GM10248 (cell line): ENCODE measurements around the gene IRF8.

ENCODE experiments used
- CTCF ChIA-PET: fragments of 300-600 bp; sonication (Branson Sonifier 250); formaldehyde crosslinking; extraction: SDS; loops from one replicate; lab custom pipeline; 2021; ENCODE audit warnings: antibody characterized with exemption; lab: Yijun Ruan, JAX
- POLR2A ChIA-PET: fragments of 350-650 bp; sonication (Branson Sonifier 250); formaldehyde crosslinking; extraction: SDS; loops from one replicate; lab custom pipeline; 2020; ENCODE audit warnings: antibody characterized with exemption; lab: Yijun Ruan, JAX
- DNase-seq: peaks from one replicate; pipeline ENCODE4 v3.0.0; 2012; ENCODE audit errors: extremely low spot score
- TF ChIP-seq, protein P1 (sequence below): IDR thresholded peaks from 2 replicates; pipeline ENCODE4 v1.5.1; 2012; ENCODE audit warnings: mild to moderate bottlenecking, low read depth; ENCODE audit errors: extremely low read depth, missing control alignments, control extremely low read depth

The IRF8 gene

GRCh38 chr16:85891033-85891775 lies 7.8 kb upstream of the IRF8 start:
- DNase-seq = no peak
- ChIA-PET POLR2A (no interaction called here), CTCF (interaction anchor here (0.9 to 7.9 kb wide), 4 partner anchors 25 to 96 kb away, joined by 3 to 90 read pairs (median 4); no protein-coding TSS in a partner anchor)
- TF ChIP-seq, protein P1, sequence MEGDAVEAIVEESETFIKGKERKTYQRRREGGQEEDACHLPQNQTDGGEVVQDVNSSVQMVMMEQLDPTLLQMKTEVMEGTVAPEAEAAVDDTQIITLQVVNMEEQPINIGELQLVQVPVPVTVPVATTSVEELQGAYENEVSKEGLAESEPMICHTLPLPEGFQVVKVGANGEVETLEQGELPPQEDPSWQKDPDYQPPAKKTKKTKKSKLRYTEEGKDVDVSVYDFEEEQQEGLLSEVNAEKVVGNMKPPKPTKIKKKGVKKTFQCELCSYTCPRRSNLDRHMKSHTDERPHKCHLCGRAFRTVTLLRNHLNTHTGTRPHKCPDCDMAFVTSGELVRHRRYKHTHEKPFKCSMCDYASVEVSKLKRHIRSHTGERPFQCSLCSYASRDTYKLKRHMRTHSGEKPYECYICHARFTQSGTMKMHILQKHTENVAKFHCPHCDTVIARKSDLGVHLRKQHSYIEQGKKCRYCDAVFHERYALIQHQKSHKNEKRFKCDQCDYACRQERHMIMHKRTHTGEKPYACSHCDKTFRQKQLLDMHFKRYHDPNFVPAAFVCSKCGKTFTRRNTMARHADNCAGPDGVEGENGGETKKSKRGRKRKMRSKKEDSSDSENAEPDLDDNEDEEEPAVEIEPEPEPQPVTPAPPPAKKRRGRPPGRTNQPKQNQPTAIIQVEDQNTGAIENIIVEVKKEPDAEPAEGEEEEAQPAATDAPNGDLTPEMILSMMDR = no peak

DNA sequence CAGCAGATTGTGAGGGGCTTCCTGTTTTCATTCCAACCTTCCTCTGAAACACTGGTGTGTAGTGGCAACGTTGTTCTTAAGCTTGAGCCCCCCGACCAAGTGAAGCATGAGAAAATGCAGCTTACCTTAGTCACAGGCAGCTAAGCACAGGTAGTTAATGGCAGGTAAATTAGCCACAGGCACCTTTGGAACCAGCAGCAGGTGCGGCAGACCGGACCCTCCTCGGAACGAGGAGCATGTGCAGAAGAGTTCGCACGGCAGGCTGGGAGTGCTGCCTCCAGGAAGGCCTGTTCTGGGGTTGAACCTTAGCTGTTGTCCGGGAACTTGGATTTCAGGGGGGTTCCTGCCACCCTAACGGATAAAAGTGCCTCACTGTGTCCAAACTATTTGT lies 7.2 kb upstream of the IRF8 start:
- ChIA-PET CTCF (interaction anchor here (0.9 to 7.9 kb wide), 6 partner anchors 9 to 95 kb away, joined by 3 to 90 read pairs (median 3); no protein-coding TSS in a partner anchor), POLR2A (no interaction called here)
- DNase-seq = no peak
- TF ChIP-seq, protein P1 = no peak

DNA sequence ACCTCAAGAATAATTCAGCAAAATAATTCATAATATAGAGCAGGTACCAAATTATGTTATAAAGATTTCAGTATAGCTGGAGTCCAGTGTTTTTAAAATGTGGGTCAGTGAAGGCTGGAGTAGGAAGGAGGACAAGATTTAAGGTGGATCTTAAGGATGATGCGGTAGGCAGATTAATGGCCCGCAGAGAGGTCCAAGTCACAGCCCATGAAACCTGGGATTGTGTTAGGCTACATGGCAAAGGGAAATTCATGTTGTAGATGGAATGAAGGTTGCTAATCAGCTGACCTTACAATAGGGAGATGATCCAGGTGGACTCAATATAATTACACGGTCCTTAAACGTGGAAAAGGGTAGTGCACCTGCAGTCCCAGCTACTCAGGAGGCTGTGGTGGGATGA lies 6.2 kb upstream of the IRF8 start:
- ChIA-PET CTCF (interaction anchor here (0.8 to 7.9 kb wide), 8 partner anchors 8 to 94 kb away, joined by 3 to 90 read pairs (median 3); no protein-coding TSS in a partner anchor), POLR2A (no interaction called here)
- DNase-seq = no peak
- TF ChIP-seq, protein P1 = no peak

- POLR2A ChIA-PET = no interaction called here
- CTCF ChIA-PET = interaction anchor here (1.0 to 7.9 kb wide), 12 partner anchors 9 to 122 kb away, joined by 3 to 90 read pairs (median 4); no protein-coding TSS in a partner anchor
- no peak for DNase-seq
- TF ChIP-seq, protein P1 = peak; percentile 27
These were observed 4.7 kb upstream of the IRF8 start for GRCh38 chr16:85894266-85894665.

- no peak for DNase-seq
- POLR2A ChIA-PET = no interaction called here
- TF ChIP-seq, protein P1 = peak; percentile 45
- CTCF ChIA-PET = interaction anchor here (3.1 to 3.8 kb wide), 2 partner anchors 77 to 91 kb away, joined by 15 to 59 read pairs; no protein-coding TSS in a partner anchor
These were observed 1.6 kb upstream of the IRF8 start for GRCh38 chr16:85897382-85897781.

- TF ChIP-seq, protein P1 = no peak
- CTCF ChIA-PET = interaction anchor here (1.0 to 3.8 kb wide), 8 partner anchors 13 to 113 kb away, joined by 3 to 59 read pairs (median 4); no protein-coding TSS in a partner anchor
- DNase-seq = no peak
- POLR2A ChIA-PET = interaction anchor here (0.6 to 1.6 kb wide), 7 partner anchors 9 to 104 kb away, joined by 3 to 9 read pairs (median 6); no protein-coding TSS in a partner anchor
These were observed 482 bp downstream of the IRF8 start for GRCh38 chr16:85899444-85899843.
